HCT116 (cell line): ENCODE measurements around the gene ANKRD33. TPM values are rescaled to one million over a fixed set of nuclear protein-coding genes. Genes with fewer than 3 reads are reported as not detected.

Experiments used
- ATAC-seq: fragments of 200-7000 bp; cut with Tn5 transposase; 2 replicates; pipeline ENCODE4 v1.9.1; 2020; ENCODE audit warnings: mild to moderate bottlenecking, moderate library complexity
- BruUV-seq: library from RNA; stranded (reverse); fragments of 400-500 nt; replicated peaks from 2 replicates; lab custom pipeline; 2021; lab: Mats Ljungman, UMichigan
- CTCF ChIA-PET: fragments of 300-600 bp; sonication (Branson Sonifier 250); formaldehyde crosslinking; loops from one replicate; lab custom pipeline; 2021; ENCODE audit warnings: antibody characterized with exemption; lab: Charles Lee
- POLR2A ChIA-PET: fragments of 300-600, 350-600 bp; sonication (Branson Sonifier 250); formaldehyde crosslinking; loops from one replicate; lab custom pipeline; 2021; ENCODE audit warnings: antibody characterized with exemption; lab: Charles Lee
- RAD21 ChIA-PET, 2 experiments: fragments of 300-600 bp; sonication (Branson Sonifier 250); formaldehyde crosslinking; loops; one replicate each; lab custom pipeline; 2023; ENCODE audit warnings: low total read pairs in 2 of 2; ENCODE audit not compliant: uncharacterized antibody in 2 of 2, unreplicated experiment in 2 of 2, low non-redundant PET in 1 of 2; lab: Charles Lee
- DNase-seq: peaks from one replicate; pipeline ENCODE4 v3.0.0-alpha.2; 2010; ENCODE audit warnings: low read depth, low spot score
- H2AFZ ChIP-seq: fragments of 200-600 bp; shearing (Covaris generic), sonication (generic); 2 replicates; pipeline ENCODE4 v1.6.1; 2017; ENCODE audit warnings: low read depth, mixed run types, mixed read lengths, antibody characterized with exemption, low read length; ENCODE audit not compliant: poor library complexity, severe bottlenecking
- H3K27ac ChIP-seq: 2 replicates; pipeline ENCODE4 v1.5.1; 2012; ENCODE audit warnings: low read depth, low read length
- H3K27me3 ChIP-seq: fragments of 200-600 bp; sonication (generic); 2 replicates; pipeline ENCODE4 v1.6.1; 2016; ENCODE audit warnings: mixed run types, low read length, mixed read lengths; ENCODE audit not compliant: insufficient read depth
- H3K36me3 ChIP-seq, 2 experiments: fragments of 200-500 bp in 1 of 2; fragments of 200-600 bp in 1 of 2; sonication (Bioruptor generic) in 1 of 2; sonication (generic) in 1 of 2; 2 replicates each; pipeline versions ENCODE4 v1.5.1 to v1.6.1; 2014 to 2016; ENCODE audit warnings: low read length in 2 of 2, inconsistent platforms in 1 of 2, mixed read lengths in 1 of 2, mixed run types in 1 of 2; ENCODE audit not compliant: insufficient read depth in 2 of 2, control insufficient read depth in 1 of 2
- H3K4me1 ChIP-seq, 2 experiments: fragments of 200-600 bp in 1 of 2; sonication (generic) in 1 of 2; 2 replicates each; pipeline versions ENCODE4 v1.5.1 to v1.6.1; 2012 to 2017; ENCODE audit warnings: low read length in 2 of 2, inconsistent platforms in 1 of 2, mild to moderate bottlenecking in 1 of 2, mixed read lengths in 1 of 2, mixed run types in 1 of 2, moderate library complexity in 1 of 2; ENCODE audit not compliant: insufficient read depth in 2 of 2, control insufficient read depth in 1 of 2
- H3K4me2 ChIP-seq: fragments of 200-600 bp; sonication (generic); 2 replicates; pipeline ENCODE4 v1.6.1; 2017; ENCODE audit warnings: mixed run types, low read length, mixed read lengths
- H3K4me3 ChIP-seq, 2 experiments: fragments of 200-600 bp in 1 of 2; sonication (generic) in 1 of 2; replicated peaks in 1 of 2; 2 replicates each; pipeline ENCODE4 v1.5.1; 2011 to 2016; ENCODE audit warnings: low read length in 2 of 2, control low read depth in 1 of 2, low read depth in 1 of 2, mild to moderate bottlenecking in 1 of 2, mixed read lengths in 1 of 2, mixed run types in 1 of 2
- H3K79me2 ChIP-seq: fragments of 200-600 bp; sonication (generic); 2 replicates; pipeline ENCODE4 v1.6.1; 2017; ENCODE audit warnings: mild to moderate bottlenecking, mixed run types, low read length, moderate library complexity, mixed read lengths; ENCODE audit not compliant: insufficient read depth
- H3K9ac ChIP-seq: fragments of 200-600 bp; sonication (generic); 2 replicates; pipeline ENCODE4 v1.6.1; 2016; ENCODE audit warnings: low read length, mixed read lengths
- H3K9me2 ChIP-seq: fragments of 200-600 bp; sonication (generic), shearing (Covaris generic); 2 replicates; pipeline ENCODE4 v1.6.1; 2017; ENCODE audit warnings: mixed run types, mild to moderate bottlenecking, moderate library complexity; ENCODE audit not compliant: insufficient read depth
- H3K9me3 ChIP-seq, 2 experiments: fragments of 200-500 bp in 1 of 2; fragments of 200-600 bp in 1 of 2; sonication (Bioruptor generic) in 1 of 2; sonication (generic) in 1 of 2; 2 replicates each; pipeline ENCODE4 v1.6.1; 2014 to 2017; ENCODE audit warnings: low read length in 2 of 2, mixed read lengths in 2 of 2, inconsistent platforms in 1 of 2, low read depth in 1 of 2, mild to moderate bottlenecking in 1 of 2, mixed run types in 1 of 2, moderate library complexity in 1 of 2; ENCODE audit not compliant: control insufficient read depth in 1 of 2, insufficient read depth in 1 of 2
- H4K20me1 ChIP-seq: fragments of 200-600 bp; sonication (generic), shearing (Covaris generic); 2 replicates; pipeline ENCODE4 v1.6.1; 2017; ENCODE audit warnings: mixed run types, mild to moderate bottlenecking, moderate library complexity; ENCODE audit not compliant: insufficient read depth
- ATF3 ChIP-seq: IDR thresholded peaks from 2 replicates; pipeline ENCODE4 v1.6.1; 2012
- CBX3 ChIP-seq: IDR thresholded peaks from 2 replicates; pipeline ENCODE4 v1.6.1; 2012; ENCODE audit warnings: low read depth
- EGR1 ChIP-seq: IDR thresholded peaks from 2 replicates; pipeline ENCODE4 v1.6.1; 2012; ENCODE audit warnings: low read depth
- ELF1 ChIP-seq: IDR thresholded peaks from 2 replicates; pipeline ENCODE4 v1.6.1; 2012; ENCODE audit warnings: low read depth, borderline replicate concordance
- FOSL1 ChIP-seq: IDR thresholded peaks from 2 replicates; pipeline ENCODE4 v1.6.1; 2012; ENCODE audit warnings: low read depth
- JUND ChIP-seq: IDR thresholded peaks from 2 replicates; pipeline ENCODE4 v1.6.1; 2012
- MAX ChIP-seq: IDR thresholded peaks from 2 replicates; pipeline ENCODE4 v1.6.1; 2012
- POLR2AphosphoS5 ChIP-seq: IDR thresholded peaks from 2 replicates; pipeline ENCODE4 v1.6.1; 2011; ENCODE audit warnings: mild to moderate bottlenecking, low read depth, low read length, moderate library complexity
- RAD21 ChIP-seq: IDR thresholded peaks from 2 replicates; pipeline ENCODE4 v1.6.1; 2012; ENCODE audit warnings: low read depth, mild to moderate bottlenecking
- SIN3A ChIP-seq: IDR thresholded peaks from 2 replicates; pipeline ENCODE4 v1.6.1; 2012; ENCODE audit warnings: low read depth
- SP1 ChIP-seq: IDR thresholded peaks from 2 replicates; pipeline ENCODE4 v1.6.1; 2012; ENCODE audit warnings: low read depth
- SRF ChIP-seq: IDR thresholded peaks from 2 replicates; pipeline ENCODE4 v1.6.1; 2012; ENCODE audit warnings: low read depth
- YY1 ChIP-seq: IDR thresholded peaks from 2 replicates; pipeline ENCODE4 v1.6.1; 2011; ENCODE audit warnings: low read length, low read depth, moderate library complexity, mild to moderate bottlenecking; ENCODE audit not compliant: insufficient replicate concordance; ENCODE audit errors: extremely low read depth
- ZBTB33 ChIP-seq: IDR thresholded peaks from 2 replicates; pipeline ENCODE4 v1.6.1; 2011; ENCODE audit warnings: mild to moderate bottlenecking, low read length, moderate library complexity; ENCODE audit not compliant: insufficient replicate concordance; ENCODE audit errors: extremely low read depth
- ZNF274 ChIP-seq: fragments of 200-500 bp; sonication (Bioruptor generic); IDR thresholded peaks from 2 replicates; pipeline ENCODE4 v1.6.1; 2014; ENCODE audit warnings: mild to moderate bottlenecking, low read depth, low read length, inconsistent platforms
- intact Hi-C: fragments of 100-400 bp; cut with micrococcal nuclease; formaldehyde crosslinking; loops from 2 replicates; pipeline ENCODE4 v1.10.0; 2022
- total RNA-seq: library from RNA; stranded (reverse); gene quantifications from one replicate; pipeline ENCODE4 v1.2.1, GENCODE V29; 2021; ENCODE audit not compliant: unreplicated experiment

The ANKRD33 gene
- total RNA-seq, 1 experiment from 2014 or later: not detected

GRCh38 chr12:51901881-51902280 lies 14.0 kb downstream of the ANKRD33 start:
- RAD21 ChIA-PET: no interaction called here
- Histone ChIP-seq H4K20me1 (no peaks in the 10 kb centered on the region), H3K36me3 (no peaks in the 10 kb centered on the region), H3K4me2 (no peak overlapping the region), H3K27ac (no peak overlapping the region), H3K4me3 (no peak overlapping the region), H3K9me3 (no peaks in the 10 kb centered on the region), H3K4me1 (no peaks in the 10 kb centered on the region), H3K79me2 (no peaks in the 10 kb centered on the region), H2AFZ (no peak overlapping the region), H3K9me2 (no peaks in the 10 kb centered on the region), H3K27me3 (no peaks in the 10 kb centered on the region), H3K9ac (no peak overlapping the region)
- POLR2A ChIA-PET: no interaction called here
- TF ChIP-seq JUND (no peak), MAX (no peak), ELF1 (no peak), SP1 (no peak), YY1 (no peak), ZNF274 (no peak), EGR1 (no peak), CBX3 (no peak)
- intact Hi-C loops: no loop called here
- BruUV-seq: no TSS peak
- no peak for ATAC-seq
- CTCF ChIA-PET: no interaction called here
- DNase-seq: no peak

GRCh38 chr12:51904951-51905470 lies 17.1 kb downstream of the ANKRD33 start:
- H4K20me1 ChIP-seq: no peaks in the 10 kb centered on the region
- TF ChIP-seq ELF1 (no peak), POLR2AphosphoS5 (no peak), FOSL1 (no peak), ZBTB33 (no peak), ATF3 (no peak), EGR1 (no peak), SIN3A (no peak), RAD21 (no peak), YY1 (no peak), SRF (no peak), SP1 (no peak)
- POLR2A ChIA-PET: no interaction called here
- CTCF ChIA-PET: no interaction called here
- no peak for ATAC-seq
- DNase-seq: no peak
- no peaks in the 10 kb centered on the region for H3K4me1 ChIP-seq
- no TSS peak for BruUV-seq
- RAD21 ChIA-PET: no interaction called here
- H3K79me2 ChIP-seq: no peaks in the 10 kb centered on the region
- intact Hi-C loops: no loop called here
- H3K9me2 ChIP-seq: no peaks in the 10 kb centered on the region
- no peak overlapping the region for H3K4me3 ChIP-seq
- no peak overlapping the region for H3K4me2 ChIP-seq
- H2AFZ ChIP-seq: no peak overlapping the region
- H3K9me3 ChIP-seq: no peaks in the 10 kb centered on the region
- H3K36me3 ChIP-seq: no peaks in the 10 kb centered on the region
- no peak overlapping the region for H3K27ac ChIP-seq
- no peaks in the 10 kb centered on the region for H3K27me3 ChIP-seq
- no peak overlapping the region for H3K9ac ChIP-seq
